Stimulated activated CD8-positive, alpha-beta memory T cell treated with anti-CD3 and anti-CD28 coated beads, Interleukin-12 subunit alpha, Interleukin-12 subunit beta, amount 100 ng/mL, for 4 hours (primary cell): ENCODE measurements around the gene ZNF385B.

ENCODE experiments used
- DNase-seq: peaks from one replicate; pipeline ENCODE4 v3.0.0-alpha.2; 2020; ENCODE audit warnings: low read depth

The ZNF385B gene

GRCh38 chr2:179580378-179581146 is 280.9 kb downstream of the ZNF385B start:
- no peak for DNase-seq

DNA sequence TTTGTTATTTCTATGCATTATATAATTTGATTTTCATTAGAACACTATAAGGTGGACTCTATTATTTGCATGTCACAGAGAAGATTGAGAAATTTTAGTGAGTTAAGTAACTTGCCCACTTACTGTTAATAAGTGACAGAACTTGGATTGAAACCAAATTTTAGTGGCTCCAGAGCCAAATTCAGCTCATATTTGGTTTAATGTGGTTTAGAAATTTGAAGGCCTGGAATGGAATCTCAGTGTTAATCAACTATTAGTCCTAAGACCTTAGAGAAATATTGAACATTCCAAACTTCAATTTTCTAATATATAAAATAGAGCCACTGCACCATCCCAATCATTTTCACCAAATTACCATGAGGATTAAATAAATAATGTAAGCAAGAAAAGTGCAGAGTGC is 281.6 kb downstream of the ZNF385B start:
- DNase-seq = no peak

DNA sequence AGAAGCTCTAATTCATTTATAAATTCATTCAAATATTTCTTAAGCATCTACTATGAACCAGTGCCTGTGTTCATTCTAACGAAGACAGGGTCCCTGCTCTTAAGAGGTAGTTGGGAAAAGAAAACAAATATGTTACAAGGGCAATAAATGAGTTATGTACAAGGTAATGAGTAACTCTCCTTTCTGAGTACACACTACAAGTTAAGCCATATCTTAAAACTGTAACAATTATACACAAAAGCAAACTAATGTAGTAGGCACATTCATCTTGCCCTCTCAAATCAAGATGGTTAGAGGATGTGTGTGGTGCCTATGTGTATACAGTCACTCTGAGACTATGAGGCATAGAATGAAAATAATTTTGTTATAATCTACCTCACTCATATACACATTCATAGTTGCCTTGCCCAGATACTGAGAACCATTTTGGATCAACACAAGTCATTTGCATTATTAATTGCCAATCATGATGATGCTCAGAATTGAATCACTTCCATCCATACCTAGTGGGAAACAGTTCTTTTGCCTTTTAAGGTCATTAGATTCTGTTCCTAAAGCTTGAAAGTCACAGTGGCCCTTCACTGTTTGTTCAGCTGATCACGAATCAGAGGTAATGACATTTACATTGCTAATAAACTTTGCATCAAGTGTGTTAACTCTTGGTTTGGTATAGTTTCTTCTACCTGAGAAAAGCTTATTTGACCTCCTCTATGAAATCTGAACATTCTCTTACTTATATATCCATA is 283.1 kb downstream of the ZNF385B start:
- no peak for DNase-seq

GRCh38 chr2:179574061-179574519 is 287.3 kb downstream of the ZNF385B start:
- DNase-seq = no peak

DNA sequence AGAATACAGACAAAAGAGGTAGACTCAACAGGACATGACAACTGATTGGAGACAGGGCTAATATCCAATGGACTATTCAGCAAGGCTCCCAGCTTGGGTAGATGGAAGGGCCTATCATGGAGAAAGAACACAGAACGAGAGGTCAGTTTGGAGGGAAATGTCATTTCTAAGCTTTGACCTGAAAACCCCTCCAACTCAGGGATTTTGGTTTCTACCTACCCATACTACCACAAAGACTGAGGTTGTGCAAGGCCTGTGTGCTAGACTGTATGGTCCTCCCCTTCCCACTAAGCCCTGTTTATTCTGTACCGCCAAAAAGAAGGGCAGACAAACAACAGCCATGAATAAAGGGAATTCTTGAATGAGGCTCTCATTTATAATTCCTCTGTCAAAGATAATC is 288.9 kb downstream of the ZNF385B start:
- no peak for DNase-seq

DNA sequence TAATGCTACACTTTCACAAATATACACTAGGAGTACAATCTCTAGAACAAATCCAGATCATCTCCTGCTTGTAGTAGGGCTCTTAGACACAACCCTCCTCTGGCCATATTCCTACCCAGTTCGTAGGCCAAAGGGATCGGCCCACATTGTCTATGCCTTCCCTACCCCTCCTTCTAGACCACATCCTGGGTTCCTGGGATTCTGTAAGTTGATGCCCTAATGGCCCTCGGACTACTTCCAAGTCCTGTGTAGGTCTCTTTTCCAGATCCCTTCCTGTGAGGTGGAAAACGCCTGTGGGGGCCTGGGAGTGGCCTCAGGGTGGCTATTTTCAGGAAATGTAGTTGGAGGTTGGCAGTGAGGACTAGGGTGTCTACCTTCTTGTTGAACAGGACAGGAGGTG is 289.7 kb downstream of the ZNF385B start:
- DNase-seq = no peak

DNA sequence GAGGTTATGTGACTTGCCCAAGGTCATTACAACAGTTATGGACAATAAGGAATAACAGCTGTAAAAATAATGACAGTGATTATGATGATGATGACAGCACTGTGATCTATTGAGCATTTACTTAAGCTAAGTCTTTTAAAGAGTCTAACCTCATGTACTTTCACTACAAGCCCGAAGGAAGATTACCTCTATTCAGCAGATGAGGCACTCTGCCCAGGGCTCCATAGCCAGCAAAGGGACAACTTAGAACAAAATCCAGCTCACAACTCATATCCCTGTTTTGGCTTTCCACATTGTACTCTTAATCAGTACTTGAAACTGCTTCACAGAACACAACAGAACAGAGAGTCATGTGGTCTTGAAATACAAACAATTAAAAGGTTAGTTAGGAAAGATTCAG is 290.2 kb downstream of the ZNF385B start:
- no peak for DNase-seq

- no peak for DNase-seq
Observed at GRCh38 chr2:179569831-179570233, 291.6 kb downstream of the ZNF385B start.

DNA sequence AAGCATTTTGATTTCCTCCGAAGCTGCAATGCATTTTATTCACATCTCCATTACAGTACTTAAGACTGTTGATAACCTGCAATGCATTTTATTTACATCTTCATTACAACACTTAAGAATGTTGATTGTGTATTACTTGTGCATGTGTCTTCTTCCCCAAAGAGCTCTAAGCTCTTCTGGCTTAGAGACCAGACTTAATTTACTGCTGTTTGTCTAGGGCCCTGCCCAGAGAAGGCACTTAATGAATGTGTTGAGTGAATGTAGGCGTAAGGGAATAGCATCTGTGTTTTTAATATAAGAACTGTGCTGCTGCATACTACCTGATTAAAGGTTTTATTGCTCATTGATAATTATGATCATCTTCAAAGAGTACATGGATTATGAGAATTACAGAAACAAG is 295.6 kb downstream of the ZNF385B start:
- DNase-seq = no peak

DNA sequence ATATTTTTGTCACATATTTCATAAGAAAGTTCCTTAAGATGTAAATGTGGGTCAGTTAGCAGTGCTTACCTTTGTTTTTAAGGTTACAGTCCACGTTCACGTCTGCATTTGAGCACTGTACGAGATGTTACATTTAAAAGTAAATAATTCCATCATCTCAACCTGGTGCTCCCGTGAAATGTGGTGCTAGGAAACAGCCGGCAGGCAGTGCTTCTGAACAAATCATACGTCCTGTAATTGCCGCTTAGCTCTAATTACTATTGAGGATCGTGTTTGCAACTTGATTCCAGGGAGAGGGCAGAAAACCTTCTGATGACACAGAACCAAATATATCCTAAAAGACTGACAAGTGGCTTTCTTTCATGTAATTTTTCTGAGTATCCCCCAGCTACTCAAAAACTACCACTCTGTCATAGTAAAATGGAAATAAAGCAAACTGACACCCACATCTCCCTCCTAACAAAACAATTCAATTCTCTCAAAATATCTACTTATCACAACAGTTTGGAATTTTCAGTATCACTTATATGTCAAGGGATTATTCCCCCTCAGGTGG is 299.0 kb downstream of the ZNF385B start:
- DNase-seq = no peak

DNA sequence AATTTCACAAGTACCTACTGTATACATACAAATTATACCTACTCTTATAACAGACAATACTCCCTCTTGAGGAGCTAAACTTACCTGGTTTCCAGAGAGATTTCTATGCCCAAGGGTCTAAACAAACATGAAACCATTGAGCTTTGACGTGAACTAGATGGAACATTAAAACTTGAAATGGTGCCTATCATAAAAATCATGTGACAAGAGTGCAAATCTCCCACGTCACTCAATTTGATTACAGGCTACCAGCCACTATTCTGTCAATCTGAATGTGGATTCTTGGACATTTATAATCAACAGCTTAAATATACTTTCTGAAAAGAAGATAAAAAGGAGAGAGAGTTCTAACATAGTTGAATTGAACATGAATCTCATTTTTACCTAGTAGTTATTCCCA is 299.7 kb downstream of the ZNF385B start:
- no peak for DNase-seq

DNA sequence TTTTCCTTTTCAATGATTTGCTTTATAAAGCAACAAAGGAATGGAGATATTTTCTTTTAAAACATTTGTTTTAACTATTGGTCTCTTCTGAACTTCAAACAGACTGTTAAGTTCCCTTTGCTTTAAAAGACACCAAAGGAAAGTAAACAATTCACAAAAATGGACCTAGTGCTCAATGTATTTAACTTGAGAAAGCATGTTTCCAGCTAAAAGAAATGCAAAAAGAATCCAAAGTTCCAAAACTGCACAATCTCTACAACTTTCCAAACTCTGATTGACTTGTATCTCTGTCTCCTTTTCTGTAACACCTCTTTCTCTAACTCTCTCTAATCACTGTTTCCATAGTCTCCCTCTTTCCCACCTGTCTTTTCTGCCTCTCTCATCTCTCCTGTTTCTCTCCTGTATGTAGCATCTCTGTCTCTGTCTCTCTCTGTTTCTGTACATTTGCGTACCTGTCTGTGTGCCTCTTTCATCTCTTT is 301.1 kb downstream of the ZNF385B start:
- DNase-seq = no peak

DNA sequence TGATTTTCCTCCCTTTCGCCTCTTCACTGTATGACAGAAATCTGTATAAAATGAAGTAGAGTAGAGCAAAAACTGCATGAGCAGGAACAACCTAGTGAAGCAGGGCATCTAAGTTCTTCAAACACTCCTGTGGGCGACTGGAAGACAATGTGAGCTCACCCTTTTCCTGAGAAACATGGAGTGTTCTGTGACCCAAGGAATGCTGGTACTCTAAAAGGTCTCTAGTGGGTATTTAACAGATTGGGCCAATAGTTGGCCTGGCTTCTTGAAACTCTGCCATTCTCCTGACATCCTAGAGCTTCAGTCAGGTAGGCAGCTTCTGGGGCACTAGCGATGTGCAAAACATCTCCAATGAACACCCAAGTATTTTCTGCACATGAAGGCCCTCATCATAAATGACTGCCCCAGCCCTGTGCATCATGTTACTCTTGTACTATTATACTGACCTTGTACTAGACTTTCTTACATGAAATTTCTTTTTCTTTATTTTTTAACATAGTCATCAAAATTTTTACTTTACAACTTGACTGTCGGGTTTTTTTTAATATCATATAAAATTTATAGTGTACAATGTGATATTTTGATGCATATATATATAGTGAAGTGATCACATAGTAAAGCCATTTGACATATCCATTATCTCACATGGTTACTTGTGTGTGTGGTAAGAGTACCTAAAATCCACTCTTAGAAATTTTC is 302.2 kb downstream of the ZNF385B start:
- DNase-seq = no peak

DNA sequence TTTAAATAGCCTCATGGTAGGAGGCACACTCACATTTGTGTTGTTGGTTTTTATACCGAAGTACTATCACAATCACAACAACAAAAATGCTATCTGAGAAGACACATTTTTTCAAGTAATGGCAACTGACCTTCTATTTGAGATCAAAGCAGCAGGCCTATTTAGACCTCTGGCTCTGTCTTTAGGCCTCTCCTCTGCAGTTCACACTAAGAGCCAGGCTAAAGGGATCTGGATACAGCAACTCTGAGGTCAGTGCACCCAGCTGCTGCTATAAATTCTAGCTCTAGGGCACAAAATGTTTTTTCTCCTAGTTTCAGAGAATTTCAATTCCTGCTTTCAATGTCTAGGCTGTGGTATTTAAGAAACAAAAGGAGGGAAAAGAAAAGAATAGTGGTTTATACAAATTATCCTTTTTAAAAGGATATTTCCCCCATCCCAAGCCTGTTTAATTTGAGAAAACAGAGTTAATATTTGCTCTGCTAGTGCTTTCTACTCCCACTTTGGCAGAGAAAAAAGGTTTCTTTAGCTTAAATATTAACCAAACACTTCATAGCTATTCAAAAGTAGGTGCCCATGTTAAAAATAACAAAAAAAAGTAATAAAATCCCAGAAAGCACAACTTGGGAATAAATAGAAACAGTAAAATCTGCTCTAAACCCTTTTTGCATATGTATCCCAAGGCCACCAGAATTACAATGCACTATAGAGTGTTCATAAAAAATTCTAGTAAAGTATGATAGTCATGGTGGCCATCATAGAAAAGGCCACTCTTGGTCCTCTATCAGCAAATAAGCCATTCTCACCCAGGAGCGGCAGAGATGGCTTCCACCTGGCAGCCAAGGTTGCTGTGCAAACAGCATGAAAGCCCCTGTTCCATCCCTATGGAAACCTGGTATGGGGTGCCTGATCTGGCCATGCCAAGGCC is 303.1 kb downstream of the ZNF385B start:
- no peak for DNase-seq

DNA sequence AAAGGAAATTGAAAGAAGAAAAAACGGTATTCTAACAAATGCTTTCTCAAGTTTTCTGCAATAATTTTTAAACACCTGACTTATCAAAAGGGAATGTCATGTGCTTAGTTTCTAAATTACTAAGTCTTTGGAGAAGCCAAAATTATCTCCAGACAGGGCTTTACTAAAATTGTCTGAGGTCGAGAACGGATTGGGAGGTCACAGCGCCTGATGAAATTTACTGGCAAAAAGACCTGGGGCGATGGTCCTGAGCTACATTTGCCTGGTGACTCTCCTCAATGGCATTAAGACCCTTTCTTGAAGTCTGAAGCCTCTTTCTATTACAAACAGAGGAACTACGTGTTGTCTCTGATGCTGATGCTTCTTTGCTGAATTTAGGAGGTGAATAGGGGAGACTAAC is 305.0 kb downstream of the ZNF385B start:
- DNase-seq = no peak

- DNase-seq = no peak
Observed at GRCh38 chr2:179555691-179556283, 305.6 kb downstream of the ZNF385B start.

DNA sequence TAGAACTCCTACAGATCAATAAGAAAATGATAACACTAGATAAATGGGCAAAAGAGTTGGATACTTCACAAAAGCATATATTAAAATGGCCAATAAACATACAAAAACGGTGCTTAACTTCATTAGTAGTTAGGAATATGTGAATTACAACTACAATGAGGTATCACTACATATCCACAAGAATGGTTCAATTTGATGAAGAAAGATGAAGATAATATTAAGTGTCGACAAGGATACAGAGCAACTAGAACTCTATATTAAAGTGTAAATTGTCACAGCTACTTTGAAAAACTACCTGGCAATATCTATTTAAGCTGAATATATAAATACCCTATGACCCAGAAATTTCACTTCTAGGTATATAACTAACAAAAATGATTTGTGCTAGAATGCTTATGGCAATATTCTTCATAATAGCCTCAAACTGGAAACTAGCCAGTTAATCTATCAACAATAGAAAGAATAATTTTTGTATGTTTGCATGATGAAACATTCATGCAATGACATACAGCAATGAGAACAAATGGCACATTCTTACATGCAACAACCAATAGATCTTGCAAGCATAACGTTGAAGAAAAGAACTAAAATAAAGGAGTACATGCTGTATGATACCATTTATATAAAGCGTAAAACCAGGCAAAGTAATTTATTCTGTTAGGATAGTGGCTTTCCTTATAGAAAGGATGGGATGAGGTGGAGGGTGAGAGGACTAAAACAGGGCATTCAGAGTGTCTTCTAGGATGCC is 306.6 kb downstream of the ZNF385B start:
- no peak for DNase-seq

GRCh38 chr2:179553382-179553781 is 308.0 kb downstream of the ZNF385B start:
- DNase-seq = no peak

- DNase-seq = no peak
Observed at GRCh38 chr2:179551539-179552045, 309.8 kb downstream of the ZNF385B start.

DNA sequence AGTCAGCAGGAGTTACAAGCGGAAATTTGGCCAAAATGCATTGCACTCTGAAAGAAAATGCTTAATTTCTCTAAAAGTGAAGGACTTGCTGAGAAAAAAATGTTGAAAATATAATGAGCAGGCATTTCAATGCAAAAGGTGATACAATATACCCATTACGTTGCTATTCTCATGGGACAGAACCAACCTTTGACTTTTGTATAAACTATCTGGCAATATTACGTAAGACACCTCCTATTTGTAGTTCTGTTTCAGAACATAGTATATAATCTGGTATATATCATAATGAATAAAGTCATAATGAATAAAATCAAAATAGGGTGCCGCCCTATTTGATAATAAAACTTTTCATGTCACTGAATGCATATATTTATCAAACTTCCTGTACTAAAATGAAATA is 310.6 kb downstream of the ZNF385B start:
- DNase-seq = no peak
